BJ (cell line): ENCODE results near the gene TLE2. TPM values are rescaled to one million over a fixed set of nuclear protein-coding genes. Genes with fewer than 3 reads are reported as not detected.
"Not testable (repeated sequence)": the region's sequence is repeated elsewhere in the genome, so short reads cannot be mapped to it uniquely, and the experiment has no call there.

ENCODE experiments used
- CTCF ChIA-PET: fragments of 350-600 bp; formaldehyde crosslinking; extraction: SDS; loops from one replicate; lab custom pipeline; 2021; ENCODE audit warnings: antibody characterized with exemption, inconsistent platforms; lab: Yijun Ruan, JAX
- POLR2A ChIA-PET: fragments of 300-600 bp; sonication (Branson Sonifier 250); formaldehyde crosslinking; extraction: SDS; loops from one replicate; lab custom pipeline; 2021; ENCODE audit warnings: antibody characterized with exemption; lab: Charles Lee
- DNase-seq: peaks from one replicate; pipeline ENCODE4 v3.0.0-alpha.2; 2011; ENCODE audit warnings: low read depth
- H3K27me3 ChIP-seq: 2 replicates; pipeline ENCODE4 v1.6.0; 2011; ENCODE audit warnings: low read length; ENCODE audit not compliant: control insufficient read depth, insufficient read depth
- H3K36me3 ChIP-seq: 2 replicates; pipeline ENCODE4 v1.5.1; 2011; ENCODE audit warnings: low read length; ENCODE audit not compliant: control insufficient read depth, insufficient read depth
- H3K4me3 ChIP-seq: 2 replicates; pipeline ENCODE4 v1.5.1; 2011; ENCODE audit warnings: low read depth, mild to moderate bottlenecking, control low read depth, low read length
- polyA plus RNA-seq: library from polyadenylated mRNA; depleted of rRNA; stranded (reverse); fragments of >200 nt; gene quantifications from 2 replicates; pipeline ENCODE4 v1.2.3, GENCODE V29; 2011
- TF ChIP-seq, protein P1 (sequence below): IDR thresholded peaks from 2 replicates; pipeline ENCODE4 v1.5.1; 2011; ENCODE audit warnings: low read depth, mild to moderate bottlenecking, control low read depth, inconsistent platforms, low read length, moderate library complexity; ENCODE audit not compliant: insufficient read depth

TLE2 gene
- polyA plus RNA-seq, 1 experiment: 1.0 TPM

DNA sequence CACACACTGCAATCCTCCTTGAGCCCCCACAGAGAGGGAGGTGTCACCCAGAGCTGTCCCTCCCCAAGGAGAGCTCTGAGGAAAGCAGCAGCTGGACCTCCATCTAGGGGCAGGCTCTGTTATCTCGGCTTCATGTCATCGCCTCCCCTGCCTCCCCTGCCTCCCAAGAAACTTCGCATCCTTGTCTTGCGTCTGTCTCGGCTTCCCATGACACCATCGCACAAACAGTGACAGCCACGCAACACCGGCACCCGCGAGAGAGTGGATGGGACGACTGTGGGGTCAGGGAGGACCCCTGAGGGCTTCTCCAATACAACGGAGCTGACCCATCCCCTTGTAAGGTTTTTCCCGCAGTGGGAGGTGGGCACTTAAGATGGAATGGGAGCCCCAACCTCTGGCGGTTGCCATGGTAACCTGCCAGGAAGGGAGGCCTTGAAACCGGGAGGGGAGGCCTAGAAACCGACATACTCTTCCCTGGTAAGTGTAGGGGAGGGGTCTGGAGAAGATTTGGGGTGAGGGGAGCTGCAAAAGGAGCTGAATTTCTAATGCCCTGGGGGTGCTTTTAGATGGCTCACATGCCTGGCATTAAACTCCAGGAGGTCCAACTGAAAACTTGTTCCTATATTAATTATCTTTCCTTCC is 16.3 kb downstream of the TLE2 start:
- DNase-seq: no peak
- Histone ChIP-seq H3K4me3 (no peak overlapping the region), H3K36me3 (no peaks in the 10 kb centered on the region), H3K27me3 (no peaks in the 10 kb centered on the region; the same call in none of the 2 replicates)
- CTCF ChIA-PET: interaction anchor here (0.8 to 1.2 kb wide), 2 partner anchors 10 to 15 kb away, joined by 3 read pairs; no protein-coding TSS in a partner anchor
- POLR2A ChIA-PET: no interaction called here
- TF ChIP-seq, protein P1, sequence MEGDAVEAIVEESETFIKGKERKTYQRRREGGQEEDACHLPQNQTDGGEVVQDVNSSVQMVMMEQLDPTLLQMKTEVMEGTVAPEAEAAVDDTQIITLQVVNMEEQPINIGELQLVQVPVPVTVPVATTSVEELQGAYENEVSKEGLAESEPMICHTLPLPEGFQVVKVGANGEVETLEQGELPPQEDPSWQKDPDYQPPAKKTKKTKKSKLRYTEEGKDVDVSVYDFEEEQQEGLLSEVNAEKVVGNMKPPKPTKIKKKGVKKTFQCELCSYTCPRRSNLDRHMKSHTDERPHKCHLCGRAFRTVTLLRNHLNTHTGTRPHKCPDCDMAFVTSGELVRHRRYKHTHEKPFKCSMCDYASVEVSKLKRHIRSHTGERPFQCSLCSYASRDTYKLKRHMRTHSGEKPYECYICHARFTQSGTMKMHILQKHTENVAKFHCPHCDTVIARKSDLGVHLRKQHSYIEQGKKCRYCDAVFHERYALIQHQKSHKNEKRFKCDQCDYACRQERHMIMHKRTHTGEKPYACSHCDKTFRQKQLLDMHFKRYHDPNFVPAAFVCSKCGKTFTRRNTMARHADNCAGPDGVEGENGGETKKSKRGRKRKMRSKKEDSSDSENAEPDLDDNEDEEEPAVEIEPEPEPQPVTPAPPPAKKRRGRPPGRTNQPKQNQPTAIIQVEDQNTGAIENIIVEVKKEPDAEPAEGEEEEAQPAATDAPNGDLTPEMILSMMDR: no peak

DNA sequence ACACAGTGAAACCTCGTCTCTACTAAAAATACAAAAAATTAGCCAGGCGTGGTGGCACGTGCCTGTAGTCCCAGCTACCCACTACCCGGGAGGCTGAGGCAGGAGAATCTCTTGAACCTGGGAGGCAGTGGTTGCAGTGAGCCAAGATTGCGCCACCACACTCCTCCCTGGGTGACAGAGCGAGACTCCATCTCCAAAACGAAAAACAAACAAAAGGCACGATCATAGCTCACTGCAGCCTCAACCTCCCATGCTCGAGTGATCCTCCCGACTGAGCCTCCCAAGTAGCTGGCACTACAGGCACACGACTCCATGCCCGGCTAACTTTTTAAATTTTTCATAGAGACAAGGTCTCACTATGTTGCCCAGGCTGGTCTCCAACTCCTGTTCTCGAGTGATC is 17.0 kb downstream of the TLE2 start:
- POLR2A ChIA-PET, DNase-seq, H3K4me3 ChIP-seq, H3K27me3 ChIP-seq, CTCF ChIA-PET, H3K36me3 ChIP-seq: not testable (repeated sequence)

DNA sequence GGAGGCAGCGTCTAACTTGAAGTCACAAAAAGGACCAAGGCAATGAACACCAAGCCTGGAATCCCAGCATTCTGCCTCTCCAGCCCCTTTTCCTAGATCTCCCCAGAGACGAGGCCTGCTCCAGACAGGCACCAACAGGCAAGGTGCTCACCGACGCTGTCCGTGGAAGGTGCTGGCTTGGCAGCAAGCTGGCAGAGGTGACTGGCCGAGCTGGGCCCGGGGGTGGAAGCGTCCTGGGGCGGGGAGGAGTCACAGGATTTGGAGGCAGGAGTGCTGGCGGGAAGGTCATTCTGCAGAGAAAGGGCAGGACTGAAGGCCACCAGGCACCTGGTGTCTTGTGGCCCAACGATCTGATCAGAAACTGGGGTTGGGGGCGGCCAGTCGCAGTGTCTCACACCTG is 18.2 kb downstream of the TLE2 start:
- ChIA-PET POLR2A (no interaction called here), CTCF (no interaction called here)
- Histone ChIP-seq H3K36me3 (no peaks in the 10 kb centered on the region), H3K4me3 (no peak overlapping the region), H3K27me3 (no peaks in the 10 kb centered on the region; the same call in none of the 2 replicates)
- TF ChIP-seq, protein P1: no peak
- DNase-seq: no peak

DNA sequence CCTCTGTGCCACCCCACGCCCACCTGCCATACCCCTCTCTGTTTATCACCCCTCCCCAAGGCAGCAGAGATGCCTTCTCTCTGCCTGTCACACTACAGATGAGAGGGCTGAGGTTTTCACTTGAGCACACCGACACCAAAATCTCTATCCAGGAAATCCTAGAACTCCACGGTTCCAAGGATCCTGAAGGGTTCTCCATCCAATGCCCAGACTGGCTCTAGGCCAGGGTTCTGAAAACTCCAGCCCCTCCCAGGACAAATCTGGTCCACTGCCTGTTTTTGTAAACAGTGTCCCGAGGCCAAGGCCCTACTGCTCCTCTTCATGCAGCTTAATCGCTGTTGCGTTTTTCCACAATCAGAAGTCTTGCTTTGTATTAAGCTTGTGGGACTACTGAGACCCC is 20.1 kb downstream of the TLE2 start:
- POLR2A ChIA-PET: no interaction called here
- TF ChIP-seq, protein P1: no peak
- H3K4me3 ChIP-seq: no peak overlapping the region
- no peaks in the 10 kb centered on the region for H3K36me3 ChIP-seq
- CTCF ChIA-PET: no interaction called here
- DNase-seq: no peak
- peaks cover 2% of the 10 kb centered on the region for H3K27me3 ChIP-seq

DNA sequence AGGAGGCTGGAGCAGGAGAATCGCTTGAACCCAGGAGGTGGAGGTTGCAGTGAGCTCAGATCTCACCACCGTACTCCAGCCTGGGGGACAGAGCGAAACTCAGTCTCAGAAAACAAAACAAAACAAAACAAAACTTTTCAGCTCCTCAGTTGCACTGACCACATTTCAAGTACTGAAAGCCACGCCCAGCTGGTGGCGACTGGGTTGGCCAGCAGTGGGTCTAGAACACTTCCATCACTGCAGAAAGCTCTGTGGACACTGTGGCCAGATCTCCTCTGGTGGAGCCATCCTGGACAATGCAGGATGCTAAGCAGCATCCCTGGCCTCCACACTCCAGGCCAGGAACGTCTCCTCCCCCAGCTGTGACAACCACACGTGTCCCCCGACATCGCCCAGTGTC is 21.1 kb downstream of the TLE2 start:
- no peak for DNase-seq
- CTCF ChIA-PET: interaction anchor here (1.0 to 1.1 kb wide), 2 partner anchors 8 to 10 kb away, joined by 3 to 6 read pairs; no protein-coding TSS in a partner anchor
- Histone ChIP-seq H3K4me3 (no peak overlapping the region), H3K27me3 (peaks cover 2% of the 10 kb centered on the region), H3K36me3 (no peaks in the 10 kb centered on the region)
- POLR2A ChIA-PET: no interaction called here
- TF ChIP-seq, protein P1: no peak
